Activated B cell treated with CpG ODN at 0.5 μM for 24 hours (primary cell): ENCODE results near the gene GPR137C. TPM values are rescaled to one million over a fixed set of nuclear protein-coding genes. Genes with fewer than 3 reads are reported as not detected.
"Not testable (repeated sequence)": the region's sequence is repeated elsewhere in the genome, so short reads cannot be mapped to it uniquely, and the experiment has no call there.

ENCODE experiments used
- ATAC-seq: fragments of 200-7000 bp; cut with Tn5 transposase; one replicate; pipeline ENCODE4 v1.10.0; 2021; ENCODE audit warnings: low read depth, mild to moderate bottlenecking, moderate library complexity
- CTCF ChIA-PET: fragments of 350-600 bp; sonication (Branson Sonifier 250); formaldehyde crosslinking; loops from one replicate; lab custom pipeline; 2021; ENCODE audit warnings: antibody characterized with exemption; lab: Charles Lee
- POLR2A ChIA-PET: fragments of 350-600 bp; sonication (Branson Sonifier 250); formaldehyde crosslinking; loops from one replicate; lab custom pipeline; 2021; ENCODE audit warnings: antibody characterized with exemption; lab: Charles Lee
- DNase-seq: peaks from one replicate; pipeline ENCODE4 v3.0.0; 2022
- H3K27ac Mint-ChIP-seq: one replicate; pipeline ENCODE4 v1.8.0; 2020; ENCODE audit warnings: mixed read lengths
- H3K27me3 Mint-ChIP-seq: one replicate; pipeline ENCODE4 v1.8.0; 2021; ENCODE audit warnings: mixed read lengths
- H3K36me3 Mint-ChIP-seq: one replicate; pipeline ENCODE4 v1.8.0; 2021; ENCODE audit warnings: low read depth, mixed read lengths
- H3K4me1 Mint-ChIP-seq: one replicate; pipeline ENCODE4 v1.8.0; 2021; ENCODE audit warnings: mixed read lengths
- H3K4me3 Mint-ChIP-seq: one replicate; pipeline ENCODE4 v1.8.0; 2020; ENCODE audit warnings: mild to moderate bottlenecking, mixed read lengths
- H3K9me3 Mint-ChIP-seq: one replicate; pipeline ENCODE4 v1.8.0; 2020; ENCODE audit warnings: mixed read lengths
- CTCF ChIP-seq: fragments of 200-600 bp; IDR thresholded peaks from one replicate; pipeline ENCODE4 v1.8.0; 2022; ENCODE audit warnings: antibody characterized with exemption, mild to moderate bottlenecking
- intact Hi-C: fragments of 100-400 bp; cut with micrococcal nuclease; formaldehyde crosslinking; loops from one replicate; pipeline ENCODE4 v1.15.1; 2024
- total RNA-seq: library from RNA; stranded (reverse); gene quantifications from 2 replicates; pipeline ENCODE4 v1.2.3, GENCODE V29; 2022

The GPR137C gene
- total RNA-seq, 1 donor from 2014 or later: 0.16 TPM

GRCh38 chr14:52558688-52559087, 6.1 kb downstream of the GPR137C start:
- no peak for DNase-seq
- intact Hi-C loops: loop anchor here (10.0 kb wide), 2 partner anchors 386 to 1926 kb away; partner anchors contain the start of gene GMFB
- peaks cover 2% of the 10 kb centered on the region for H3K9me3 Mint-ChIP-seq

GRCh38 chr14:52563120-52563519, 10.5 kb downstream of the GPR137C start:
- Mint-ChIP-seq H3K9me3 (peaks cover 2% of the 10 kb centered on the region), H3K27ac (no peak overlapping the region), H3K27me3 (peaks cover 7% of the 10 kb centered on the region), H3K36me3 (no peaks in the 10 kb centered on the region), H3K4me3 (no peak overlapping the region), H3K4me1 (no peaks in the 10 kb centered on the region)
- no peak for ATAC-seq
- POLR2A ChIA-PET: interaction anchor here (0.9 kb wide), 1 partner anchor 12 kb away, joined by 4 read pairs; no protein-coding TSS in a partner anchor
- no peak for DNase-seq
- intact Hi-C loops: no loop called here
- CTCF ChIA-PET: no interaction called here
- TF ChIP-seq CTCF: no peak

More at GRCh38 chr14:52558688-52559087, 6.1 kb downstream of the GPR137C start:
- no peak overlapping the region for H3K27ac Mint-ChIP-seq
- no peak for ATAC-seq
- peaks cover 4% of the 10 kb centered on the region for H3K27me3 Mint-ChIP-seq
- no peak for TF ChIP-seq CTCF
- no peaks in the 10 kb centered on the region for H3K36me3 Mint-ChIP-seq
- H3K4me1 Mint-ChIP-seq: peaks cover 4% of the 10 kb centered on the region
- CTCF ChIA-PET: no interaction called here
- POLR2A ChIA-PET: no interaction called here
- no peak overlapping the region for H3K4me3 Mint-ChIP-seq

- H3K36me3 Mint-ChIP-seq, POLR2A ChIA-PET, CTCF ChIA-PET, H3K4me3 Mint-ChIP-seq, H3K27ac Mint-ChIP-seq, ATAC-seq, intact Hi-C loops, H3K4me1 Mint-ChIP-seq, DNase-seq: not testable (repeated sequence)
- peaks cover 13% of the 10 kb centered on the region for H3K27me3 Mint-ChIP-seq
- H3K9me3 Mint-ChIP-seq: peaks cover 16% of the 10 kb centered on the region
Observed at GRCh38 chr14:52568454-52568853, 15.8 kb downstream of the GPR137C start.

GRCh38 chr14:52575858-52576257, 23.2 kb downstream of the GPR137C start:
- Mint-ChIP-seq H3K27ac (no peak overlapping the region), H3K4me3 (no peak overlapping the region), H3K27me3 (peaks cover 6% of the 10 kb centered on the region), H3K9me3 (peaks cover 14% of the 10 kb centered on the region), H3K4me1 (peaks cover 1% of the 10 kb centered on the region), H3K36me3 (peaks cover 3% of the 10 kb centered on the region)
- DNase-seq: no peak
- POLR2A ChIA-PET: no interaction called here
- intact Hi-C loops: no loop called here
- CTCF ChIA-PET: no interaction called here
- ATAC-seq: no peak
- no peak for TF ChIP-seq CTCF

GRCh38 chr14:52583544-52583943, 30.9 kb downstream of the GPR137C start:
- Mint-ChIP-seq H3K27me3 (no peaks in the 10 kb centered on the region), H3K9me3 (no peaks in the 10 kb centered on the region), H3K27ac (no peak overlapping the region), H3K4me1 (no peaks in the 10 kb centered on the region), H3K4me3 (no peak overlapping the region), H3K36me3 (no peaks in the 10 kb centered on the region)
- POLR2A ChIA-PET: no interaction called here
- CTCF ChIA-PET: no interaction called here
- intact Hi-C loops: no loop called here
- DNase-seq: no peak
- no peak for ATAC-seq
- no peak for TF ChIP-seq CTCF

GRCh38 chr14:52589646-52590045, 37.0 kb downstream of the GPR137C start:
- Mint-ChIP-seq H3K9me3 (peaks cover 3% of the 10 kb centered on the region), H3K27ac (no peak overlapping the region), H3K4me3 (no peak overlapping the region), H3K36me3 (no peaks in the 10 kb centered on the region), H3K4me1 (no peaks in the 10 kb centered on the region), H3K27me3 (no peaks in the 10 kb centered on the region)
- intact Hi-C loops: no loop called here
- ChIA-PET POLR2A (no interaction called here), CTCF (no interaction called here)
- no peak for TF ChIP-seq CTCF
- DNase-seq (no peak), ATAC-seq (no peak)
